HG02884 (cell line): ENCODE data around the gene BTBD10.
"Not testable (repeated sequence)": the region's sequence is repeated elsewhere in the genome, so short reads cannot be mapped to it uniquely, and the experiment has no call there.

ENCODE experiments used
- ATAC-seq: cut with Tn5 transposase; IDR thresholded peaks from one replicate; pipeline ENCODE4 v1.9.1; 2021; ENCODE audit warnings: mild to moderate bottlenecking, moderate library complexity; ENCODE audit not compliant: unreplicated experiment

BTBD10 gene

GRCh38 chr11:13445588-13445987, 17.4 kb downstream of the BTBD10 start:
- ATAC-seq = no peak

GRCh38 chr11:13440100-13440855, 22.7 kb downstream of the BTBD10 start:
- no peak for ATAC-seq

- no peak for ATAC-seq
Observed at GRCh38 chr11:13438291-13438690, 24.7 kb downstream of the BTBD10 start.

GRCh38 chr11:13436836-13437235, 26.2 kb downstream of the BTBD10 start:
- ATAC-seq = not testable (repeated sequence)

- no peak for ATAC-seq
Observed at GRCh38 chr11:13434247-13435205, 28.5 kb downstream of the BTBD10 start.

- ATAC-seq = no peak
Observed at GRCh38 chr11:13433437-13433836, 29.6 kb downstream of the BTBD10 start.

- ATAC-seq = no peak
Observed at GRCh38 chr11:13429836-13430235, 33.2 kb downstream of the BTBD10 start.

- ATAC-seq = no peak
Observed at GRCh38 chr11:13429288-13429687, 33.7 kb downstream of the BTBD10 start.

GRCh38 chr11:13427440-13427839, 35.6 kb downstream of the BTBD10 start:
- ATAC-seq = no peak

GRCh38 chr11:13423372-13423771, 39.6 kb downstream of the BTBD10 start:
- no peak for ATAC-seq

- no peak for ATAC-seq
Observed at GRCh38 chr11:13421561-13421960, 41.5 kb downstream of the BTBD10 start.

GRCh38 chr11:13415201-13415600, 47.8 kb downstream of the BTBD10 start:
- no peak for ATAC-seq

GRCh38 chr11:13405220-13405619, 57.8 kb downstream of the BTBD10 start:
- no peak for ATAC-seq

- ATAC-seq = not testable (repeated sequence)
Observed at GRCh38 chr11:13398335-13398734, 64.7 kb downstream of the BTBD10 start.

GRCh38 chr11:13391217-13391616, 71.8 kb downstream of the BTBD10 start:
- ATAC-seq = no peak

GRCh38 chr11:13388741-13389140, 74.3 kb downstream of the BTBD10 start:
- no peak for ATAC-seq

GRCh38 chr11:13386567-13386966, 76.5 kb downstream of the BTBD10 start:
- ATAC-seq = no peak

GRCh38 chr11:13384908-13385640, 77.9 kb downstream of the BTBD10 start:
- no peak for ATAC-seq

- no peak for ATAC-seq
Observed at GRCh38 chr11:13382751-13383150, 80.3 kb downstream of the BTBD10 start.

GRCh38 chr11:13380731-13381130, 82.3 kb downstream of the BTBD10 start:
- ATAC-seq = no peak

- ATAC-seq = no peak
Observed at GRCh38 chr11:13378316-13378715, 84.7 kb downstream of the BTBD10 start.
